ENCODE data around the gene PRKAG2.

DNA sequence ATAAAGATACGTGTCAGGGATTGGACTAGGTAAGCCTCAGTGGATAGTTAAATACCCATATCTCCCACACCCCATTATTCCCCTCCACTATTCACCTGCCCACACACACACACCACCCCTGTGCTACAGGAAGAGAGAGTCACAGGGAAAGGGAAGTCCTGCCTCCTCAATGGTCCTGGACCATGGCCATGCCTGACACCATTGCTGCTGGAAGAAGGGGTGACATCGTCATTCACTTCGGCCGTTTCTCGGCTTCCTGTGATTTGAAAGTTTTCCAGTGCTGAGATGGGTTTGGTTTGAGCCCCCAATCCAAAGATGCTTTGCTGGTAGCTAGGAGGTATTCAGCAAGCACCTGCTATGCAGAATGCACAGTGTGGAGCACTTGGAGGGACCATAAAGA is 18.5 kb downstream of the PRKAG2 start:
- TF ChIP-seq, protein P1, sequence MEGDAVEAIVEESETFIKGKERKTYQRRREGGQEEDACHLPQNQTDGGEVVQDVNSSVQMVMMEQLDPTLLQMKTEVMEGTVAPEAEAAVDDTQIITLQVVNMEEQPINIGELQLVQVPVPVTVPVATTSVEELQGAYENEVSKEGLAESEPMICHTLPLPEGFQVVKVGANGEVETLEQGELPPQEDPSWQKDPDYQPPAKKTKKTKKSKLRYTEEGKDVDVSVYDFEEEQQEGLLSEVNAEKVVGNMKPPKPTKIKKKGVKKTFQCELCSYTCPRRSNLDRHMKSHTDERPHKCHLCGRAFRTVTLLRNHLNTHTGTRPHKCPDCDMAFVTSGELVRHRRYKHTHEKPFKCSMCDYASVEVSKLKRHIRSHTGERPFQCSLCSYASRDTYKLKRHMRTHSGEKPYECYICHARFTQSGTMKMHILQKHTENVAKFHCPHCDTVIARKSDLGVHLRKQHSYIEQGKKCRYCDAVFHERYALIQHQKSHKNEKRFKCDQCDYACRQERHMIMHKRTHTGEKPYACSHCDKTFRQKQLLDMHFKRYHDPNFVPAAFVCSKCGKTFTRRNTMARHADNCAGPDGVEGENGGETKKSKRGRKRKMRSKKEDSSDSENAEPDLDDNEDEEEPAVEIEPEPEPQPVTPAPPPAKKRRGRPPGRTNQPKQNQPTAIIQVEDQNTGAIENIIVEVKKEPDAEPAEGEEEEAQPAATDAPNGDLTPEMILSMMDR (IDR thresholded peaks at IDR 0.05), result no peak
- no peak for TF ChIP-seq ZFX (IDR thresholded peaks at IDR 0.05; ENCODE audit: borderline replicate concordance)
